Endothelial cell (in vitro differentiated cells): ENCODE data around the gene DAGLA. TPM values are rescaled to one million over a fixed set of nuclear protein-coding genes. Genes with fewer than 3 reads are reported as not detected.

Source experiments
- DNase-seq: peaks from one replicate; pipeline ENCODE4 v3.0.0; 2021; ENCODE audit warnings: low spot score
- H3K27ac Mint-ChIP-seq: one replicate; pipeline ENCODE4 v1.8.0; 2021; ENCODE audit warnings: mixed read lengths, inconsistent platforms; ENCODE audit not compliant: unreplicated experiment
- H3K27me3 Mint-ChIP-seq: one replicate; pipeline ENCODE4 v1.8.0; 2021; ENCODE audit warnings: mild to moderate bottlenecking, moderate library complexity, mixed read lengths, inconsistent platforms; ENCODE audit not compliant: unreplicated experiment
- H3K36me3 Mint-ChIP-seq: one replicate; pipeline ENCODE4 v1.8.0; 2021; ENCODE audit warnings: mild to moderate bottlenecking, low read depth, mixed read lengths, inconsistent platforms; ENCODE audit not compliant: unreplicated experiment
- H3K4me1 Mint-ChIP-seq: one replicate; pipeline ENCODE4 v1.8.0; 2021; ENCODE audit warnings: mild to moderate bottlenecking, mixed read lengths, inconsistent platforms; ENCODE audit not compliant: unreplicated experiment
- H3K4me3 Mint-ChIP-seq: one replicate; pipeline ENCODE4 v1.8.0; 2021; ENCODE audit warnings: mild to moderate bottlenecking, mixed read lengths, inconsistent platforms; ENCODE audit not compliant: unreplicated experiment
- H3K9me3 Mint-ChIP-seq: one replicate; pipeline ENCODE4 v1.8.0; 2021; ENCODE audit warnings: mixed read lengths, inconsistent platforms; ENCODE audit not compliant: unreplicated experiment
- total RNA-seq: library from RNA; stranded (reverse); fragmentation: NEBNext Ultra II Directional; extraction: Animal tissue kit (Norgen Biotek cat#: 25700); gene quantifications from one replicate; pipeline ENCODE4 v1.2.1, GENCODE V29; 2021; ENCODE audit not compliant: unreplicated experiment
- TF ChIP-seq, protein P1 (sequence below): fragments of 200-600 bp; sonication (generic); IDR thresholded peaks from one replicate; pipeline ENCODE4 v1.5.0; 2021; ENCODE audit warnings: antibody characterized with exemption; ENCODE audit not compliant: unreplicated experiment

DAGLA gene
- total RNA-seq, 1 donor from 2014 or later, result 3.2 TPM

DNA sequence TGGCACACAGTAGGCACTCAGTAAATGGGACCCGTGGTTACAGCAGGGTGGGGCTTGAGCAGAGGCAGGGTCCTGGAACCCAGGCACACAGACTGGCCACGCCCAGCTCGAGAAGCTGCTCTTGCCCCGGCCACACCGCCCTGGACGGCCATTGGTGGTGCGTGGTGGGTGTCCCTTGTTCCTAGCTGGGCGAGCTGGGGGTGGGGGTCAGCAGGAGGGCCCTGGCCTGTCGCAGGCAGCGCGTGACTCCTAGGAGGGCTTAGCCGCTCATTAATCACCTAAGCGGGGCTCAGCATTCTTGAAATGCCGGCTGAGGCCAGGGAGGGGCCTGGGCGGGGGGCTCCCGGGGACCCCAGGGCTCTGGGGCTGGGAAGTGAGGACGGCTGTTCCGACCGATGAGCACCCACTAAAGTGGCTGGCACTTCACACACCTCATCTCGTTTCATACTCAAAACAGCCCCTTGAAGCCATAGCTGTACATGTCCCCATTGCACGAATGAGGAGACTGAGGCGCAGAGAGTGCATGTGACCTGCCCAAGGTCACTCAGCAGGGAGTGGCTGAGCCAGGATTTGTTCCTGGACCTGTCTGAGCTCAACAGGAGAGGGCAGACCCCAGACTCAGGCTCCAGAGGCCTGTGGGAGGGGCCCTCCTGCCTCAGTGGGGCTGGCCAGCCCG, 83.9 kb downstream of the DAGLA start:
- TF ChIP-seq, protein P1, sequence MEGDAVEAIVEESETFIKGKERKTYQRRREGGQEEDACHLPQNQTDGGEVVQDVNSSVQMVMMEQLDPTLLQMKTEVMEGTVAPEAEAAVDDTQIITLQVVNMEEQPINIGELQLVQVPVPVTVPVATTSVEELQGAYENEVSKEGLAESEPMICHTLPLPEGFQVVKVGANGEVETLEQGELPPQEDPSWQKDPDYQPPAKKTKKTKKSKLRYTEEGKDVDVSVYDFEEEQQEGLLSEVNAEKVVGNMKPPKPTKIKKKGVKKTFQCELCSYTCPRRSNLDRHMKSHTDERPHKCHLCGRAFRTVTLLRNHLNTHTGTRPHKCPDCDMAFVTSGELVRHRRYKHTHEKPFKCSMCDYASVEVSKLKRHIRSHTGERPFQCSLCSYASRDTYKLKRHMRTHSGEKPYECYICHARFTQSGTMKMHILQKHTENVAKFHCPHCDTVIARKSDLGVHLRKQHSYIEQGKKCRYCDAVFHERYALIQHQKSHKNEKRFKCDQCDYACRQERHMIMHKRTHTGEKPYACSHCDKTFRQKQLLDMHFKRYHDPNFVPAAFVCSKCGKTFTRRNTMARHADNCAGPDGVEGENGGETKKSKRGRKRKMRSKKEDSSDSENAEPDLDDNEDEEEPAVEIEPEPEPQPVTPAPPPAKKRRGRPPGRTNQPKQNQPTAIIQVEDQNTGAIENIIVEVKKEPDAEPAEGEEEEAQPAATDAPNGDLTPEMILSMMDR, result no peak
- Mint-ChIP-seq H3K36me3 (no peaks in the 10 kb centered on the region), H3K27me3 (peaks cover 17% of the 10 kb centered on the region), H3K9me3 (no peaks in the 10 kb centered on the region), H3K27ac (no peak overlapping the region), H3K4me3 (no peak overlapping the region), H3K4me1 (no peaks in the 10 kb centered on the region)
- no peak for DNase-seq

DNA sequence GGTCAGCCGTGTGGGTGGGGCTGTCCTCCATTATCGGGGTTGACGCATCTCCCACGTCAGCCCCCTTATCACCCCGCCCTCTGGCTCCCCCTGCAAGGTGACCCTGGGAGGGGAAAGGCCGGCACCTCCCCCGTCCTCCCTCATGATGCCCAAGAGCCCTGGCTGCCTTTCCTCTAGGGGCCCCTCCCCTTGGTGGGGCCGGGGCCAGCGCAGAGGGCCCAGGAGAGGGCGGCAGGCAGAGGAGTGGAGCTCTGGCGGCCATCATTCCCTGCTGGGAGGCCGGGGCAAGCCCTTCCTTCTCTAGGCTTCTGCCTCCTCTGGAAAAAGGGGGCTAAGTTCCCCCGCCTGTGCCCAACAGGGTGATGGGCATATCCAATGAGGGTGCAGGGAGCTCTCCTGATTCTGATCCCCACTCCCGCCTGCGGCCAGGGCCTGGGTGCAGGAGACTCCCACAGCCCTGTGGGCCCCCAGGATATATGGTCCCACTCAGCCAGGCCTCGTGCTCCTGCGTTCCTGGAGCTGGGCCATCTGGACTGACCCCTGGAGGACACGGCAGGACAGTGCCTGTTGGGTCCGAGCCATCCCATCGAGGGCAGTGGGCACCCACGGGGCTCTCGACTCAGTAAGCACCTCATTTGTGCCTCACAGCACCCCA, 84.5 kb downstream of the DAGLA start:
- no peak overlapping the region for H3K27ac Mint-ChIP-seq

DNA sequence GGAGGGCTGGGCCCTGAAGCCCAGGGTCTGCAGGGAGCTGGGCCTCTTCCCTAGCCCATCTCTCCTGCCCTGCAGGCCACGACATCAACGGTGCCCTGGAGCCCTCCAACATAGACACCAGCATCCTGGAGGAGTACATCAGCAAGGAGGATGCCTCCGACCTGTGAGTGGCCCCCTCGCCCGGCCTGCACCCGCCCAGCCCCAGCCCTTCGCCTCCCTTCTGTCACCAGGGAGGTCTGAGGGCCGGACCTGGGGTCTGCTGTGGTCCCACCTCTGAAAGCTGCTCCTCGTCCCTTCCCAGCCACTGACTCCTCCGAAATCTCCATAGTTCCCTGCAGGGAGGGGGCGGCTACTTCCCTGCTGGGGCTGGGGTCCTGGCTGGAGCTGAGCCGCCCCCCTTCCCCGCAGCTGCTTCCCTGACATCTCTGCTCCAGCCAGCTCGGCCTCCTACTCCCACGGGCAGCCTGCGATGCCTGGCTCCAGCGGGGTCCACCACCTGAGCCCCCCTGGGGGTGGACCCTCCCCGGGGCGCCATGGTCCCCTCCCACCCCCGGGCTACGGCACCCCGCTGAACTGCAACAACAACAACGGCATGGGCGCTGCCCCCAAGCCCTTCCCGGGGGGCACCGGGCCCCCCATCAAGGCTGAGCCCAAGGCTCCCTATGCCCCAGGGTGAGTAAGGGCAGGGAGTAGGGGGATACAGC, 85.5 kb downstream of the DAGLA start:
- TF ChIP-seq, protein P1, result no peak
- peaks cover 15% of the 10 kb centered on the region for H3K27me3 Mint-ChIP-seq
- H3K27ac Mint-ChIP-seq, result no peak overlapping the region
- no peak for DNase-seq
- no peaks in the 10 kb centered on the region for H3K4me1 Mint-ChIP-seq
- no peaks in the 10 kb centered on the region for H3K36me3 Mint-ChIP-seq
- no peaks in the 10 kb centered on the region for H3K9me3 Mint-ChIP-seq
- no peak overlapping the region for H3K4me3 Mint-ChIP-seq

More for the DNA sequence above, 84.5 kb downstream of the DAGLA start:
- Mint-ChIP-seq H3K4me3 (no peak overlapping the region), H3K4me1 (no peaks in the 10 kb centered on the region), H3K9me3 (no peaks in the 10 kb centered on the region), H3K27me3 (peaks cover 15% of the 10 kb centered on the region), H3K36me3 (no peaks in the 10 kb centered on the region)
- DNase-seq, result no peak
- TF ChIP-seq, protein P1, result no peak

DNA sequence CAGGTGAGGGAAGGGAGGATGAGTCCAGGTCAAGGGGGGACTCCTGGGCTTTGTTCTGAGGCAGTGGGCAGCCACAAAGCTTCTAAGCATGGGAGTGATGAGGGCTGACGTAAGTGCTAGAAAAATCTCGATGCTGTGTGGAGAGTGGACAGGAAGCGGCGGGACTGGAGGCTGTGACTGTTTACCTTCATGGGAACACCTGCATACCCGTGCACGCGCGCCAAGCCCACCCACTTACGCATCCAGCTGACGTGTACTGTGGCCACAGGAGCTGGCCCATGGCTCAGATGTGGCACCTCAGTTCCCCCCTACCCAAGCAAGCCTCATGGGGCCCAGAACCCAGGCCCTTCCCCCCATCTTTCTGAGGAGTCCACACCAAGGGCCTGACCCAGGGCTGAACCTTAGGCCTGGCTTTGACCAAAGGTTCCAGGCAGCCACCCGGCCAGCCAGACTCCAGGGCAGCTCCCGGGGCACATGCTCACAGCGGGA, 86.2 kb downstream of the DAGLA start:
- TF ChIP-seq, protein P1, result no peak
- no peaks in the 10 kb centered on the region for H3K9me3 Mint-ChIP-seq
- no peaks in the 10 kb centered on the region for H3K36me3 Mint-ChIP-seq
- H3K27ac Mint-ChIP-seq, result no peak overlapping the region
- H3K4me1 Mint-ChIP-seq, result peaks cover 3% of the 10 kb centered on the region
- H3K4me3 Mint-ChIP-seq, result no peak overlapping the region
- no peak for DNase-seq
- peaks cover 17% of the 10 kb centered on the region for H3K27me3 Mint-ChIP-seq
